Astrocyte of the cerebellum (primary cell): ENCODE data around the gene PEX11G.

Experiments
- DNase-seq: peaks from one replicate; pipeline ENCODE4 v3.0.0-alpha.2; 2011; ENCODE audit warnings: low read depth
- H3K4me3 ChIP-seq: 2 replicates; pipeline ENCODE4 v1.5.1; 2011; ENCODE audit warnings: mild to moderate bottlenecking, low read depth, low read length, moderate library complexity
- CTCF ChIP-seq: IDR thresholded peaks from 2 replicates; pipeline ENCODE4 v1.5.1; 2012; ENCODE audit warnings: low read length, low read depth, moderate library complexity, mild to moderate bottlenecking; ENCODE audit errors: missing control alignments
- in situ Hi-C: cut with HindIII; loops from 2 replicates; pipeline ENCODE4 v1.10.0; 2017; ENCODE audit warnings: low sequenced_read_pairs

Gene PEX11G

GRCh38 chr19:7513809-7514642 lies 25.2 kb upstream of the PEX11G start:
- in situ Hi-C loops: no loop called here
- no peak for TF ChIP-seq CTCF
- DNase-seq: no peak
- no peak overlapping the region for H3K4me3 ChIP-seq

- no peak overlapping the region for H3K4me3 ChIP-seq
- in situ Hi-C loops: no loop called here
- no peak for DNase-seq
- TF ChIP-seq CTCF: no peak
These were observed 23.6 kb upstream of the PEX11G start for GRCh38 chr19:7512400-7512851.

GRCh38 chr19:7509625-7510024 lies 20.8 kb upstream of the PEX11G start:
- H3K4me3 ChIP-seq: no peak overlapping the region
- DNase-seq: no peak
- in situ Hi-C loops: no loop called here
- TF ChIP-seq CTCF: no peak

GRCh38 chr19:7507884-7508283 lies 19.0 kb upstream of the PEX11G start:
- TF ChIP-seq CTCF: no peak
- H3K4me3 ChIP-seq: no peak overlapping the region
- in situ Hi-C loops: no loop called here
- DNase-seq: no peak

GRCh38 chr19:7506385-7507328 lies 17.8 kb upstream of the PEX11G start:
- in situ Hi-C loops: no loop called here
- no peak for TF ChIP-seq CTCF
- H3K4me3 ChIP-seq: no peak overlapping the region
- no peak for DNase-seq

GRCh38 chr19:7505682-7506384 lies 17.0 kb upstream of the PEX11G start:
- TF ChIP-seq CTCF: no peak
- no peak for DNase-seq
- H3K4me3 ChIP-seq: no peak overlapping the region
- in situ Hi-C loops: no loop called here
